OCI-LY7 (cell line): ENCODE measurements around the gene PFKFB1. TPM values are rescaled to one million over a fixed set of nuclear protein-coding genes. Genes with fewer than 3 reads are reported as not detected.

Experiments used
- BruUV-seq: library from RNA; stranded (reverse); fragments of 400-500 nt; replicated peaks from 2 replicates; lab custom pipeline; 2021; lab: Mats Ljungman, UMichigan
- CTCF ChIA-PET: fragments of 300-600 bp; sonication (Branson Sonifier 250); formaldehyde crosslinking; loops from one replicate; lab custom pipeline; 2022; ENCODE audit warnings: antibody characterized with exemption; ENCODE audit not compliant: unreplicated experiment; lab: Charles Lee
- POLR2A ChIA-PET: fragments of 300-600 bp; sonication (Branson Sonifier 250); formaldehyde crosslinking; loops from one replicate; lab custom pipeline; 2022; ENCODE audit warnings: antibody characterized with exemption; lab: Charles Lee
- DNase-seq: peaks from one replicate; pipeline ENCODE4 v3.0.0-alpha.2; 2015; ENCODE audit warnings: low spot score
- H2AFZ ChIP-seq: fragments of 200-600 bp; sonication (generic), shearing (Covaris generic); 2 replicates; pipeline ENCODE4 v1.6.1; 2014; ENCODE audit warnings: mild to moderate bottlenecking, antibody characterized with exemption, low read length, moderate library complexity
- H3K27ac ChIP-seq: fragments of 200-600 bp; sonication (generic); 2 replicates; pipeline ENCODE4 v1.5.1; 2014; ENCODE audit warnings: mixed run types, low read depth, mild to moderate bottlenecking, moderate library complexity, low read length, inconsistent platforms; ENCODE audit not compliant: poor library complexity, severe bottlenecking
- H3K36me3 ChIP-seq: fragments of 200-600 bp; sonication (generic); 2 replicates; pipeline ENCODE4 v1.6.1; 2014; ENCODE audit warnings: mild to moderate bottlenecking, antibody characterized with exemption, low read length, moderate library complexity, mixed read lengths; ENCODE audit not compliant: insufficient read depth
- H3K4me1 ChIP-seq: fragments of 200-600 bp; sonication (generic); 2 replicates; pipeline ENCODE4 v1.5.1; 2014; ENCODE audit warnings: mild to moderate bottlenecking, low read length; ENCODE audit not compliant: insufficient read depth, poor library complexity, severe bottlenecking
- H3K4me2 ChIP-seq: fragments of 200-600 bp; sonication (generic); 2 replicates; pipeline ENCODE4 v1.6.1; 2014; ENCODE audit warnings: mild to moderate bottlenecking, low read length
- H3K4me3 ChIP-seq: fragments of 200-600 bp; sonication (generic); 2 replicates; pipeline ENCODE4 v1.5.1; 2014; ENCODE audit warnings: mild to moderate bottlenecking, low read depth, low read length; ENCODE audit not compliant: poor library complexity, severe bottlenecking
- H3K79me2 ChIP-seq: fragments of 200-600 bp; sonication (generic); 2 replicates; pipeline ENCODE4 v1.6.1; 2016; ENCODE audit warnings: low read depth, mild to moderate bottlenecking, low read length, moderate library complexity, mixed read lengths; ENCODE audit not compliant: insufficient read depth
- H3K9me2 ChIP-seq: fragments of 200-600 bp; sonication (generic); 2 replicates; pipeline ENCODE4 v1.6.1; 2016; ENCODE audit warnings: mild to moderate bottlenecking, low read length, mixed read lengths; ENCODE audit not compliant: insufficient read depth
- H3K9me3 ChIP-seq: fragments of 200-600 bp; sonication (generic); 2 replicates; pipeline ENCODE4 v1.6.1; 2014; ENCODE audit warnings: mild to moderate bottlenecking, mixed run types, low read length, mixed read lengths
- H4K20me1 ChIP-seq: fragments of 200-600 bp; sonication (generic); 2 replicates; pipeline ENCODE4 v1.6.1; 2014; ENCODE audit warnings: mild to moderate bottlenecking, antibody characterized with exemption, low read length, moderate library complexity, mixed read lengths; ENCODE audit not compliant: insufficient read depth
- EZH2phosphoT487 ChIP-seq: fragments of 200-600 bp; sonication (generic); IDR thresholded peaks from 2 replicates; pipeline ENCODE4 v1.6.1; 2018; ENCODE audit warnings: low read depth, borderline replicate concordance, mild to moderate bottlenecking, mixed run types, antibody characterized with exemption, low read length, moderate library complexity, mixed read lengths
- intact Hi-C: fragments of 100-400 bp; cut with micrococcal nuclease; formaldehyde crosslinking; loops from one replicate; pipeline ENCODE4 v1.10.0; 2022; ENCODE audit not compliant: unreplicated experiment
- total RNA-seq, 2 experiments: library from RNA; depleted of rRNA in 1 of 2; stranded (reverse); fragments of >200 nt in 1 of 2; shearing (Covaris generic) in 1 of 2; gene quantifications; 2 replicates each; pipeline ENCODE4 v1.2.3, GENCODE V29; 2014 to 2022
- TF ChIP-seq, protein P1 (sequence below): fragments of 200-600 bp; sonication (generic); conservative IDR thresholded peaks from 2 replicates; pipeline ENCODE4 v1.5.1; 2014; ENCODE audit warnings: mild to moderate bottlenecking, antibody characterized with exemption, low read length, moderate library complexity, mixed read lengths

Gene PFKFB1
- total RNA-seq, 2 experiments from 2014 or later, result 0.72 to 0.76 TPM

DNA sequence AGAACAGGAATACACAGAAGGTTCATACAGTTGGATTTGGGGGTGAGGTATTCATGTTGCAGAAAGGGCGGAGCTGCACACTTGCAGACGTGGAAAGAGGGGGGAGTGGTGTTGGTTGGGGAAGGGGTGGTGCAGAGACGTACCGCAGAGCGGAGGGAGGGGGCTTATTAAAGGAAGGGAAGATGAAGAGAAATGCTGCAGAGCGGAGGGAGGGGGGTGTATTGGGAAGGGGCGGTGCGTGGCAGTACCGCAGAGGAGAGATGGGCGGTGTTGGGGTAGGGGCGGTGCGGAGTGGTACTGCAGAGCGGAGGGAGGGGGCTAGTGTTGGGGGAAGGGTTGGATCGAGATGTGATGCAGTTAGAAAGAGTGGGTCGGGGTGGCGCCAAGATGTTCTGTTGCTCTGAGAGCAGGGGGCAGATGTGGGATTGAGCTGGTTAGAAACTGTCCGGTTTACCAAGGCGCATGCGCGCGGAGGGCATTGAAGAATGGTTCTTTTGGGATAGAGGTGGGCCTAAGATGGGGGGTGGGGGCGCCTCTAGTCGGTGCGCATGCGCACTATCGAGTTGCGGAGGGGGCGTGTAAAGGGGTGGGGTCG lies 72.5 kb downstream of the PFKFB1 start:
- Histone ChIP-seq H3K4me2 (peak overlapping the region; percentile 55; the same call in 1 of the 2 replicates), H3K9me2 (no peaks in the 10 kb centered on the region), H3K36me3 (no peaks in the 10 kb centered on the region), H2AFZ (no peak overlapping the region), H3K4me3 (no peak overlapping the region), H3K9me3 (no peaks in the 10 kb centered on the region), H3K79me2 (no peaks in the 10 kb centered on the region), H3K4me1 (no peaks in the 10 kb centered on the region), H3K27ac (no peak overlapping the region), H4K20me1 (no peaks in the 10 kb centered on the region)
- ChIA-PET CTCF (no interaction called here), POLR2A (interaction anchor here (0.5 kb wide), 1 partner anchor 13 kb away, joined by 3 read pairs; no protein-coding TSS in a partner anchor)
- no peak for DNase-seq
- no TSS peak for BruUV-seq
- TF ChIP-seq, protein P1, sequence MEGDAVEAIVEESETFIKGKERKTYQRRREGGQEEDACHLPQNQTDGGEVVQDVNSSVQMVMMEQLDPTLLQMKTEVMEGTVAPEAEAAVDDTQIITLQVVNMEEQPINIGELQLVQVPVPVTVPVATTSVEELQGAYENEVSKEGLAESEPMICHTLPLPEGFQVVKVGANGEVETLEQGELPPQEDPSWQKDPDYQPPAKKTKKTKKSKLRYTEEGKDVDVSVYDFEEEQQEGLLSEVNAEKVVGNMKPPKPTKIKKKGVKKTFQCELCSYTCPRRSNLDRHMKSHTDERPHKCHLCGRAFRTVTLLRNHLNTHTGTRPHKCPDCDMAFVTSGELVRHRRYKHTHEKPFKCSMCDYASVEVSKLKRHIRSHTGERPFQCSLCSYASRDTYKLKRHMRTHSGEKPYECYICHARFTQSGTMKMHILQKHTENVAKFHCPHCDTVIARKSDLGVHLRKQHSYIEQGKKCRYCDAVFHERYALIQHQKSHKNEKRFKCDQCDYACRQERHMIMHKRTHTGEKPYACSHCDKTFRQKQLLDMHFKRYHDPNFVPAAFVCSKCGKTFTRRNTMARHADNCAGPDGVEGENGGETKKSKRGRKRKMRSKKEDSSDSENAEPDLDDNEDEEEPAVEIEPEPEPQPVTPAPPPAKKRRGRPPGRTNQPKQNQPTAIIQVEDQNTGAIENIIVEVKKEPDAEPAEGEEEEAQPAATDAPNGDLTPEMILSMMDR, result no peak
- TF ChIP-seq EZH2phosphoT487, result no peak
- intact Hi-C loops, result no loop called here

DNA sequence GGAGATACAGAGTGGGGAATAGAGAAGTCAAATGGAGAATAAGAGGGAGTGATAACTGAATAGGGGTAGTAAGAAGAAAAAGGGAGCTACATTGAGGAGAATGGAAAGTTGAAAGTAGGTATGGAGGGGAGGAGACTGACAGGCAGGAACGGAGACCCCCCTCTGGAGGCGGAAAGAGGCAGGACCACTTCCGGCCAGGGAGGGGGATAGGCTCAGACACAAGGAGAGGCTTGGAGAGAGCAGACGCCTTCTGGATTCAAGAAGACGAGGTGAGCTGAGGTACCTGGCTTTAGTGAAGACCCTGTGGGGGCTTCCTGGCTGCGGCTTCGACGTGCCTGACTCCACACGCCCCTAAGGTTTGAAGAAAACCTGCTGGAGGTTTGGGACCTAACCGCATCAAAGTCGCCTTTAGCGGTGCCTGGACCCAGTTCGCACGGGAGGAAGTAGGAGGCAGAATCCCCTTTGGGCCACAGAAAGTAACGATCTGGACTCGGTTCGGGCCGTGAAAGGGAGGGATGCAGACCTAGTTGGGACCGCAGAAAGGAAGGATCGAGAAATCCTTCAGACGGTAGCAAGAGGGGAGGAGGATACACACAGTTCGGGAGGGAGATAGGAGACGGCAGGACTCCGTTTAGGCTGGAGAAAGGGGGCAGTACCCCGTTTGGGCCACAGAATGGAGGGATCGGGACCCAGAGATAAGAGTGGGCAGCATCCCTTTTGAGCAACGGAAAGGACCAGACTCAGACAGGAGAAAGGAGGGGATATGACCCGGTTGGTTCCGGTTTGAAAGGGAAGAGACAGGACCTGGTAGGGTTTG lies 73.2 kb downstream of the PFKFB1 start, which contains the start of gene TRO:
TSS of gene TRO (plus strand) at position 215 of the 817 bp plus-strand sequence. CDS start 1,423 bp downstream, outside the sequence.
- Histone ChIP-seq H4K20me1 (no peaks in the 10 kb centered on the region), H3K27ac (no peak within 1 kb of the TSS), H3K4me3 (peak within 1 kb of the TSS; percentile 31), H3K9me3 (no peaks in the 10 kb centered on the region), H3K9me2 (no peaks in the 10 kb centered on the region), H3K36me3 (no peaks in the 10 kb centered on the region), H2AFZ (peak within 1 kb of the TSS; percentile 64; the same call in 1 of the 2 replicates), H3K79me2 (no peaks in the 10 kb centered on the region), H3K4me1 (no peaks in the 10 kb centered on the region), H3K4me2 (peak within 1 kb of the TSS; percentile 55)
- TF ChIP-seq, protein P1, result no peak
- TF ChIP-seq EZH2phosphoT487, result no peak
- intact Hi-C loops, result no loop called here
- no TSS peak for BruUV-seq
- ChIA-PET POLR2A (no interaction called here), CTCF (no interaction called here)
- DNase-seq, result no peak
